K562 (cell line): Measurements from ENCODE around the gene PPFIA1. TPM values are rescaled to one million over a fixed set of nuclear protein-coding genes. Genes with fewer than 3 reads are reported as not detected.

ENCODE experiments used
- BCOR ChIP-seq: fragments of 450-650 bp; IDR thresholded peaks from 2 replicates; pipeline ENCODE4 v1.6.1; 2016
- CEBPG ChIP-seq, 3 experiments: fragments of 200-800 bp in 1 of 3; sonication (Bioruptor generic) in 1 of 3; sonication (generic) in 1 of 3; formaldehyde crosslinking in 1 of 3; IDR thresholded peaks in 2 of 3; conservative IDR thresholded peaks in 1 of 3; 2 replicates each; pipeline versions ENCODE4 v1.6.1 to v1.8.0; 2016 to 2022; ENCODE audit warnings: missing compliant biosample characterization in 2 of 3, missing genetic modification characterization in 2 of 3, mild to moderate bottlenecking in 1 of 3, missing genetic modification reagents in 1 of 3
- HNRNPL ChIP-seq: fragments of 200-400 bp; formaldehyde crosslinking; IDR thresholded peaks from 2 replicates; pipeline ENCODE4 v1.6.1; 2017; ENCODE audit warnings: low read depth, mild to moderate bottlenecking, low read length
- HSF4 ChIP-seq: fragments of 250-450 bp; sonication (Bioruptor Pico); IDR thresholded peaks from 2 replicates; pipeline ENCODE4 v2.1.2; 2022; ENCODE audit warnings: mild to moderate bottlenecking, moderate library complexity, borderline replicate concordance
- KDM1A ChIP-seq, 2 experiments: fragments of 450-650 bp; IDR thresholded peaks; 2 replicates each; pipeline ENCODE4 v1.6.1; 2016; ENCODE audit warnings: mild to moderate bottlenecking in 2 of 2
- NR1H2 ChIP-seq: sonication (generic); formaldehyde crosslinking; IDR thresholded peaks from 2 replicates; pipeline ENCODE4 v1.4.0; 2020; ENCODE audit warnings: mild to moderate bottlenecking, missing genetic modification reagents
- RBM14 ChIP-seq: fragments of 200-400 bp; formaldehyde crosslinking; IDR thresholded peaks from 2 replicates; pipeline ENCODE4 v1.6.1; 2018; ENCODE audit warnings: low read depth, mild to moderate bottlenecking, low read length, moderate library complexity, borderline replicate concordance; ENCODE audit not compliant: insufficient read depth
- RCOR1 ChIP-seq, 2 experiments: IDR thresholded peaks; 2 replicates each; pipeline ENCODE4 v1.6.1; 2012; ENCODE audit warnings: low read depth in 2 of 2, low read length in 2 of 2, borderline replicate concordance in 1 of 2, improper control_type of control experiment in 1 of 2
- SMARCA5 ChIP-seq: fragments of 450-650 bp; IDR thresholded peaks from 2 replicates; pipeline ENCODE4 v1.6.1; 2016
- XRCC3 ChIP-seq: fragments of 450-650 bp; IDR thresholded peaks from 2 replicates; pipeline ENCODE4 v1.6.1; 2017; ENCODE audit warnings: mild to moderate bottlenecking, moderate library complexity
- ZNF780A ChIP-seq: fragments of 250-450 bp; sonication (Bioruptor Pico); IDR thresholded peaks from 2 replicates; pipeline ENCODE4 v1.5.0; 2021; ENCODE audit warnings: mild to moderate bottlenecking
- polyA plus RNA-seq, 8 experiments: library from polyadenylated mRNA; depleted of rRNA in 4 of 8; stranded (reverse) in 5 of 8; unstranded in 3 of 8; fragments of >200 nt; fragmentation: Nextera tagmentation in 2 of 8; fragmentation: Illumina TruSeq in 1 of 8; extraction: Ambion mirVana in 2 of 8; extraction: Trizol in 1 of 8; gene quantifications; 2 replicates each; pipeline versions ENCODE4 v1.2.1 to v1.2.3, GENCODE V29; 2011 to 2014; ENCODE audit warnings: inconsistent platforms in 1 of 8, missing spikeins in 1 of 8
- total RNA-seq, 7 experiments: library from RNA; depleted of rRNA in 6 of 7; stranded (reverse); fragments of >200 nt in 6 of 7; fragmentation: Illumina TruSeq in 2 of 7; extraction: Trizol in 2 of 7; gene quantifications; 2 replicates each; pipeline versions ENCODE4 v1.2.1 to v1.2.3, GENCODE V29; 2011 to 2021; ENCODE audit warnings: low replicate concordance in 1 of 7
- TF ChIP-seq, protein P1 (sequence below), 3 experiments: IDR thresholded peaks in 2 of 3; conservative IDR thresholded peaks in 1 of 3; 2 replicates each; pipeline ENCODE4 v1.5.1; 2011 to 2012; ENCODE audit warnings: low read length in 3 of 3, mild to moderate bottlenecking in 3 of 3, control low read depth in 2 of 3, improper control_type of control experiment in 1 of 3, inconsistent platforms in 1 of 3, low read depth in 1 of 3, mixed read lengths in 1 of 3, moderate library complexity in 1 of 3; ENCODE audit not compliant: insufficient read depth in 2 of 3

The PPFIA1 gene
- total and polyA plus RNA-seq, 9 of the 15 experiments (the other 6 are each of a cell fraction or from before 2014, with no cell fraction given): 9.9 to 41.5 (median 28.5) TPM

DNA sequence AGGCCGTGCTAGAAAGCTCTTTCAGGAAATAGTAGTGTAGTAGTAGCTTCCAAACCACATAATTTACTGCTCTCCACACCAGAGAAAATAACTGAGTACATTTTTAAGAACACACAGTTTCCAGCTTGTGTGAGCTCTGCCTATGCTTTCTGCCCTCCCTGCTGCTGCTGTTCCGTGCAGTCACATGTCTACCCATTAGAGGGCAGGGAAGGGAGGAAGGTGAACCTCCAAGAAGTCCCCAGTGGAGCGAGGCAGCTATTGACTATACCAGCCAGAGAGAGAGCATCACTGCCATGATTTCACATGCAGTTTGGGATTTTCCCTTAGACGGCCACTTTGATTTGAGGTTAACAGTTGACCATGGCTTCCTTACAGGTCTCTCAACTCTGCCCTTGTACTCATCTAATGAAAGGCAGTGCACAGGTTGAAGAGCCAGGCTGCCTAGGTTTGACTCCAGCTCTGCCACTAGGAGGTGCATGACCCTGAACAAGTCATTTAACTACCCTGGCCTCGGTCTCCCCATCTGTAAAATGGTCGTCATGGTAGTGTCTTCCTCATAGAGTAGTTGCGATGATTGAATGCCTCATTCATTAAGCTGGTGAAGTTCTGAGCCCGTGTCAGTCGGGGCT, 108.1 kb downstream of the PPFIA1 start (continued):
- TF ChIP-seq HNRNPL (no peak), XRCC3 (no peak), HSF4 (no peak), BCOR (peak; percentile 88), RCOR1 (IDR thresholded peaks at IDR 0.05; ENCODE audit: borderline replicate concordance in 1 of 2, low read depth in 2 of 2, low read length in 2 of 2) (peak in 1 of 2 experiments; percentile 38; a peak in 1 of 4 replicates), CEBPG (CRISPR knock-in tag; IDR thresholded peaks at IDR 0.05) (no peak), CEBPG (tag; conservative IDR thresholded peaks at IDR 0.05 in 1 of 2, IDR thresholded peaks at IDR 0.05 in 1 of 2) (no peak), KDM1A (IDR thresholded peaks at IDR 0.05) (peak; percentile 57 to 77; a peak in 3 of 4 replicates), ZNF780A (CRISPR knock-in tag) (no peak), RBM14 (no peak), SMARCA5 (0 out of 2 replicates have a peak, but pooled peaks have one; percentile 44), NR1H2 (CRISPR knock-in tag) (no peak)
- TF ChIP-seq, protein P1, sequence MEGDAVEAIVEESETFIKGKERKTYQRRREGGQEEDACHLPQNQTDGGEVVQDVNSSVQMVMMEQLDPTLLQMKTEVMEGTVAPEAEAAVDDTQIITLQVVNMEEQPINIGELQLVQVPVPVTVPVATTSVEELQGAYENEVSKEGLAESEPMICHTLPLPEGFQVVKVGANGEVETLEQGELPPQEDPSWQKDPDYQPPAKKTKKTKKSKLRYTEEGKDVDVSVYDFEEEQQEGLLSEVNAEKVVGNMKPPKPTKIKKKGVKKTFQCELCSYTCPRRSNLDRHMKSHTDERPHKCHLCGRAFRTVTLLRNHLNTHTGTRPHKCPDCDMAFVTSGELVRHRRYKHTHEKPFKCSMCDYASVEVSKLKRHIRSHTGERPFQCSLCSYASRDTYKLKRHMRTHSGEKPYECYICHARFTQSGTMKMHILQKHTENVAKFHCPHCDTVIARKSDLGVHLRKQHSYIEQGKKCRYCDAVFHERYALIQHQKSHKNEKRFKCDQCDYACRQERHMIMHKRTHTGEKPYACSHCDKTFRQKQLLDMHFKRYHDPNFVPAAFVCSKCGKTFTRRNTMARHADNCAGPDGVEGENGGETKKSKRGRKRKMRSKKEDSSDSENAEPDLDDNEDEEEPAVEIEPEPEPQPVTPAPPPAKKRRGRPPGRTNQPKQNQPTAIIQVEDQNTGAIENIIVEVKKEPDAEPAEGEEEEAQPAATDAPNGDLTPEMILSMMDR (IDR thresholded peaks at IDR 0.05 in 2 of 3, conservative IDR thresholded peaks at IDR 0.05 in 1 of 3; ENCODE audit: insufficient read depth in 2 of 3, low read depth in 1 of 3, low read length in 3 of 3): peak; percentile 10 to 36 (median 16); a peak in 2 of 6 replicates
